GM12878 (cell line): ENCODE measurements around the gene CDKN3. TPM values are rescaled to one million over a fixed set of nuclear protein-coding genes. Genes with fewer than 3 reads are reported as not detected.
"Not testable (repeated sequence)": the region's sequence is repeated elsewhere in the genome, so short reads cannot be mapped to it uniquely, and the experiment has no call there.

Experiments used
- ATAC-seq: fragments of 200-7000 bp; cut with Tn5 transposase; 3 replicates; pipeline ENCODE4 v1.9.1; 2020; ENCODE audit warnings: mild to moderate bottlenecking, moderate library complexity
- BruUV-seq: library from RNA; stranded (reverse); fragments of 400-500 nt; replicated peaks from 2 replicates; lab custom pipeline; 2021; lab: Mats Ljungman, UMichigan
- CTCF ChIA-PET: fragments of 300-600 bp; sonication (Branson Sonifier 250); formaldehyde crosslinking; extraction: SDS; loops from one replicate; lab custom pipeline; 2021; ENCODE audit warnings: inconsistent platforms; lab: Yijun Ruan, JAX
- POLR2A ChIA-PET: fragments of 350-600 bp; formaldehyde crosslinking; extraction: SDS; loops from one replicate; lab custom pipeline; 2021; ENCODE audit warnings: inconsistent platforms; lab: Charles Lee
- RAD21 ChIA-PET: fragments of 300-600 bp; sonication (Branson Sonifier 250); formaldehyde crosslinking; loops from one replicate; lab custom pipeline; 2023; ENCODE audit warnings: antibody characterized with exemption; ENCODE audit not compliant: unreplicated experiment; lab: Charles Lee
- SMC1A ChIA-PET: fragments of 300-600 bp; sonication (Branson Sonifier 250); formaldehyde crosslinking; loops from one replicate; lab custom pipeline; 2023; ENCODE audit not compliant: unreplicated experiment, uncharacterized antibody; lab: Charles Lee
- DNase-seq: peaks from one replicate; pipeline ENCODE4 v3.0.0-alpha.2; 2011; ENCODE audit warnings: low read depth, low spot score
- FAIRE-seq: peaks from 3 replicates; lab custom pipeline; 2011; peaks lifted over from hg19 to GRCh38; lab: Jason Lieb, UNC
- H2AFZ ChIP-seq: 2 replicates; pipeline ENCODE4 v1.6.0; 2011; ENCODE audit warnings: low read depth, low read length, control low read depth; ENCODE audit not compliant: control insufficient read depth
- H3K27ac ChIP-seq: 2 replicates; pipeline ENCODE4 v1.5.1; 2011; ENCODE audit warnings: control low read depth; ENCODE audit not compliant: control insufficient read depth, insufficient read depth
- H3K27me3 ChIP-seq, 2 experiments: replicated peaks in 1 of 2; 2 replicates each; pipeline versions ENCODE4 v1.6.0 to v1.6.1; 2011; ENCODE audit warnings: low read length in 1 of 2; ENCODE audit not compliant: control insufficient read depth in 2 of 2, insufficient read depth in 2 of 2
- H3K36me3 ChIP-seq, 2 experiments: 2 replicates each; pipeline ENCODE4 v1.5.1; 2011; ENCODE audit warnings: low read length in 1 of 2; ENCODE audit not compliant: control insufficient read depth in 2 of 2, insufficient read depth in 2 of 2
- H3K4me1 ChIP-seq: 2 replicates; pipeline ENCODE4 v1.6.1; 2011; ENCODE audit warnings: mild to moderate bottlenecking, low read length, moderate library complexity, mixed read lengths; ENCODE audit not compliant: control insufficient read depth, insufficient read depth
- H3K4me2 ChIP-seq: 2 replicates; pipeline ENCODE4 v1.6.0; 2011; ENCODE audit warnings: control low read depth; ENCODE audit not compliant: control insufficient read depth, insufficient read depth
- H3K4me3 ChIP-seq: fragments of 200-600 bp; sonication (generic); 2 replicates; pipeline ENCODE4 v1.5.1; 2016
- H3K79me2 ChIP-seq: 2 replicates; pipeline ENCODE4 v1.6.0; 2011; ENCODE audit warnings: low read length; ENCODE audit not compliant: control insufficient read depth, insufficient read depth
- H3K9ac ChIP-seq: 2 replicates; pipeline ENCODE4 v1.8.0; 2011; ENCODE audit warnings: low read length, control low read depth, mixed read lengths; ENCODE audit not compliant: control insufficient read depth, insufficient read depth
- H3K9me3 ChIP-seq: replicated peaks from 3 replicates; pipeline ENCODE4 v1.5.1; 2011; ENCODE audit warnings: mild to moderate bottlenecking, low read length; ENCODE audit not compliant: control insufficient read depth, insufficient read depth
- H4K20me1 ChIP-seq: 2 replicates; pipeline ENCODE4 v1.6.0; 2011; ENCODE audit not compliant: control insufficient read depth, insufficient read depth
- FOXM1 ChIP-seq: IDR thresholded peaks from 2 replicates; pipeline ENCODE4 v1.6.1; 2012; ENCODE audit warnings: low read depth, mild to moderate bottlenecking, inconsistent platforms, low read length, moderate library complexity
- HDGF ChIP-seq: fragments of 450-650 bp; IDR thresholded peaks from 2 replicates; pipeline ENCODE4 v1.6.1; 2016; ENCODE audit warnings: antibody characterized with exemption
- JUND ChIP-seq: IDR thresholded peaks from 2 replicates; pipeline ENCODE4 v1.6.1; 2012; ENCODE audit warnings: low read depth, mild to moderate bottlenecking, low read length, improper control_type of control experiment, moderate library complexity
- MTA2 ChIP-seq: fragments of 450-650 bp; IDR thresholded peaks from 2 replicates; pipeline ENCODE4 v1.6.1; 2016; ENCODE audit warnings: low read depth, mild to moderate bottlenecking, moderate library complexity
- ZBTB33 ChIP-seq: fragments of 450-650 bp; IDR thresholded peaks from 2 replicates; pipeline ENCODE4 v1.6.1; 2017; ENCODE audit warnings: mild to moderate bottlenecking
- WGBS: methylation state at CpG from one replicate; pipeline ENCODE4 v1.1.6; 2016; ENCODE audit warnings: low lambda C conversion rate; ENCODE audit not compliant: insufficient replicate concordance, insufficient coverage; ENCODE audit errors: missing lambda C conversion rate; 5-methylcytosine and 5-hydroxymethylcytosine counted together
- in situ Hi-C: fragments of 300-500 bp; cut with MboI; formaldehyde crosslinking; loops from 9 replicates; pipeline ENCODE4 v1.14.3; 2018; ENCODE audit warnings: mixed read lengths
- intact Hi-C: fragments of 100-400 bp; cut with micrococcal nuclease; formaldehyde crosslinking; loops from one replicate; pipeline ENCODE4 v1.14.2; 2022; ENCODE audit not compliant: unreplicated experiment
- polyA plus RNA-seq, 11 experiments: library from polyadenylated mRNA; depleted of rRNA in 4 of 11; unstranded in 6 of 11; stranded (reverse) in 5 of 11; fragments of >200 nt; fragmentation: Nextera tagmentation in 4 of 11; fragmentation: Illumina TruSeq in 1 of 11; extraction: Ambion mirVana in 4 of 11; extraction: Trizol in 1 of 11; gene quantifications; 1 replicate in 1 of 11; 2 replicates in 10 of 11; pipeline versions ENCODE4 v1.2.1 to v1.2.3, GENCODE V29; 2011 to 2016; ENCODE audit warnings: inconsistent platforms in 2 of 11, missing spikeins in 2 of 11, low read depth in 1 of 11
- total RNA-seq, 4 experiments: library from RNA; depleted of rRNA in 3 of 4; stranded (reverse); fragments of >200 nt in 3 of 4; fragmentation: Illumina TruSeq in 1 of 4; extraction: Trizol in 1 of 4; gene quantifications; 2 replicates each; pipeline versions ENCODE4 v1.2.1 to v1.2.3, GENCODE V29; 2013 to 2021

Gene CDKN3
- total and polyA plus RNA-seq, 10 of the 15 experiments (the other 5 are each of a cell fraction or from before 2014, with no cell fraction given) = 54.9 to 197 (median 111) TPM

GRCh38 chr14:54437954-54438353 is 41.1 kb downstream of the CDKN3 start:
- H3K4me1 ChIP-seq = peaks cover 13% of the 10 kb centered on the region

GRCh38 chr14:54438703-54439102 is 41.9 kb downstream of the CDKN3 start:
- H3K4me3 ChIP-seq = peak overlapping the region; percentile 46; the same call in 1 of the 2 replicates
- peak overlapping the region; percentile 60 for H3K4me2 ChIP-seq
- H3K4me1 ChIP-seq = peaks cover 13% of the 10 kb centered on the region

More at GRCh38 chr14:54437954-54438353, 41.1 kb downstream of the CDKN3 start:
- H3K36me3 ChIP-seq, DNase-seq, H3K9ac ChIP-seq, H2AFZ ChIP-seq, in situ Hi-C loops, H3K27me3 ChIP-seq, ATAC-seq, FAIRE-seq, H3K27ac ChIP-seq, H4K20me1 ChIP-seq, H3K9me3 ChIP-seq, BruUV-seq: not testable (repeated sequence)
- Histone ChIP-seq H3K79me2 (peaks cover 81% of the 10 kb centered on the region), H3K4me3 (peak overlapping the region; percentile 46; the same call in 1 of the 2 replicates), H3K4me2 (peak overlapping the region; percentile 57)
- POLR2A ChIA-PET = interaction anchor here (0.5 to 2.7 kb wide), 3 partner anchors 9 to 46 kb away, joined by 3 to 8 read pairs (median 7); partner anchors contain the start of gene CDKN3
- whole genome bisulfite sequencing = 55% methylated on average over 4 of the region's 4 CpGs
- TF ChIP-seq MTA2 = 0 out of 2 replicates have a peak, but pooled peaks have one; percentile 2
- TF ChIP-seq HDGF = 0 out of 2 replicates have a peak, but pooled peaks have one; percentile 55
- intact Hi-C loops = loop anchor here (5.0 kb wide), 1 partner anchor 41 kb away; the partner anchor contains the start of gene CDKN3
- CTCF ChIA-PET = interaction anchor here (0.6 to 1.7 kb wide), 6 partner anchors 18 to 336 kb away, joined by 3 to 6 read pairs (median 3); partner anchors contain the start of gene CDKN3
- RAD21 ChIA-PET = interaction anchor here (4.7 kb wide), 1 partner anchor 40 kb away, joined by 16 read pairs; the partner anchor contains the start of gene CDKN3
- SMC1A ChIA-PET = interaction anchor here (0.8 to 2.0 kb wide), 6 partner anchors 17 to 50 kb away, joined by 3 to 5 read pairs (median 4); no protein-coding TSS in a partner anchor

More at GRCh38 chr14:54438703-54439102, 41.9 kb downstream of the CDKN3 start:
- no peak for TF ChIP-seq JUND
- peak; percentile 35; the same call in 1 of the 2 replicates for TF ChIP-seq ZBTB33
- no peak for TF ChIP-seq FOXM1
- TF ChIP-seq, all 136 proteins: peak for 1
- H3K79me2 ChIP-seq = peaks cover 73% of the 10 kb centered on the region
- H2AFZ ChIP-seq = no peak overlapping the region
- peaks cover 0 to 3% of the 10 kb centered on the region in 2 experiments; a peak in 1 of 4 replicates for H3K36me3 ChIP-seq
- no peak overlapping the region for H3K27ac ChIP-seq
- CTCF ChIA-PET = interaction anchor here (1.1 to 1.9 kb wide), 8 partner anchors 12 to 335 kb away, joined by 3 to 8 read pairs (median 4); partner anchors contain the start of gene CDKN3
- FAIRE-seq (no peak), ATAC-seq (no peak), DNase-seq (no peak)
- 100% methylated on average over 3 of the region's 4 CpGs for WGBS
- H3K9ac ChIP-seq = no peak overlapping the region
- BruUV-seq = no TSS peak
- intact Hi-C loops = loop anchor here (5.0 kb wide), 1 partner anchor 41 kb away; the partner anchor contains the start of gene CDKN3
- no peaks in the 10 kb centered on the region; the same call in 2 of the 3 replicates for H3K9me3 ChIP-seq
- RAD21 ChIA-PET = interaction anchor here (4.7 kb wide), 1 partner anchor 41 kb away, joined by 16 read pairs; the partner anchor contains the start of gene CDKN3
- POLR2A ChIA-PET = interaction anchor here (2.7 kb wide), 1 partner anchor 41 kb away, joined by 8 read pairs; the partner anchor contains the start of gene CDKN3
- SMC1A ChIA-PET = interaction anchor here (0.8 to 2.0 kb wide), 6 partner anchors 15 to 47 kb away, joined by 3 to 6 read pairs (median 4); no protein-coding TSS in a partner anchor
- no peaks in the 10 kb centered on the region for H3K27me3 ChIP-seq
- H4K20me1 ChIP-seq = no peaks in the 10 kb centered on the region
- in situ Hi-C loops = no loop called here
